ENCODE measurements around the gene CPE. TPM values are rescaled to one million over a fixed set of nuclear protein-coding genes. Genes with fewer than 3 reads are reported as not detected.

Gene CPE
- total RNA-seq, 1 experiment from 2014 or later = 0.92 TPM

- no peak overlapping the region for H3K4me3 ChIP-seq (ENCODE audit: low read depth in 2 of 2, low read length in 2 of 2)
- no TSS peak for BruUV-seq (replicated peaks)
- intact Hi-C loops (cut with micrococcal nuclease; ENCODE audit: unreplicated experiment) (no loop called here), in situ Hi-C loops (cut with HindIII; ENCODE audit: low pct_unique_long_range_greater_than_20kb, low sequenced_read_pairs) (no loop called here)
- ChIA-PET CTCF (no interaction called here), POLR2A (no interaction called here)
- ATAC-seq = no peak
- H3K4me1 ChIP-seq (ENCODE audit: control insufficient read depth, insufficient read depth, low read length) = no peaks in the 10 kb centered on the region
- H3K27ac ChIP-seq (ENCODE audit: low read length) = no peak overlapping the region
- TF ChIP-seq SIN3A (IDR thresholded peaks at IDR 0.05; ENCODE audit: borderline replicate concordance, insufficient read depth, low read depth, low read length) (no peak), TCF7L2 (IDR thresholded peaks at IDR 0.05; ENCODE audit: low read depth, low read length) (no peak), POLR2AphosphoS5 (IDR thresholded peaks at IDR 0.05; ENCODE audit: low read depth, low read length) (no peak), REST (IDR thresholded peaks at IDR 0.05; ENCODE audit: insufficient read depth in 1 of 2, low read depth in 2 of 2, low read length in 1 of 2) (no peak)
- TF ChIP-seq, protein P1, sequence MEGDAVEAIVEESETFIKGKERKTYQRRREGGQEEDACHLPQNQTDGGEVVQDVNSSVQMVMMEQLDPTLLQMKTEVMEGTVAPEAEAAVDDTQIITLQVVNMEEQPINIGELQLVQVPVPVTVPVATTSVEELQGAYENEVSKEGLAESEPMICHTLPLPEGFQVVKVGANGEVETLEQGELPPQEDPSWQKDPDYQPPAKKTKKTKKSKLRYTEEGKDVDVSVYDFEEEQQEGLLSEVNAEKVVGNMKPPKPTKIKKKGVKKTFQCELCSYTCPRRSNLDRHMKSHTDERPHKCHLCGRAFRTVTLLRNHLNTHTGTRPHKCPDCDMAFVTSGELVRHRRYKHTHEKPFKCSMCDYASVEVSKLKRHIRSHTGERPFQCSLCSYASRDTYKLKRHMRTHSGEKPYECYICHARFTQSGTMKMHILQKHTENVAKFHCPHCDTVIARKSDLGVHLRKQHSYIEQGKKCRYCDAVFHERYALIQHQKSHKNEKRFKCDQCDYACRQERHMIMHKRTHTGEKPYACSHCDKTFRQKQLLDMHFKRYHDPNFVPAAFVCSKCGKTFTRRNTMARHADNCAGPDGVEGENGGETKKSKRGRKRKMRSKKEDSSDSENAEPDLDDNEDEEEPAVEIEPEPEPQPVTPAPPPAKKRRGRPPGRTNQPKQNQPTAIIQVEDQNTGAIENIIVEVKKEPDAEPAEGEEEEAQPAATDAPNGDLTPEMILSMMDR (IDR thresholded peaks at IDR 0.05) = no peak
- H3K36me3 ChIP-seq (ENCODE audit: control insufficient read depth, insufficient read depth, low read length) = no peaks in the 10 kb centered on the region
- H3K9me3 ChIP-seq (ENCODE audit: control insufficient read depth, insufficient read depth, low read depth, low read length) = no peaks in the 10 kb centered on the region
- H3K27me3 ChIP-seq (ENCODE audit: control insufficient read depth, insufficient read depth, low read length) = no peaks in the 10 kb centered on the region
- DNase-seq (ENCODE audit: low read depth, low spot score) = no peak
These were observed 11.8 kb upstream of the CPE start for GRCh38 chr4:165367040-165367439.

GRCh38 chr4:165368114-165368513 lies 10.7 kb upstream of the CPE start:
- intact Hi-C loops (cut with micrococcal nuclease; ENCODE audit: unreplicated experiment) = no loop called here
- Histone ChIP-seq H3K27ac (ENCODE audit: low read length) (no peak overlapping the region), H3K27me3 (ENCODE audit: control insufficient read depth, insufficient read depth, low read length) (no peaks in the 10 kb centered on the region), H3K9me3 (ENCODE audit: control insufficient read depth, insufficient read depth, low read depth, low read length) (no peaks in the 10 kb centered on the region), H3K4me1 (ENCODE audit: control insufficient read depth, insufficient read depth, low read length) (no peaks in the 10 kb centered on the region), H3K4me3 (ENCODE audit: low read depth in 2 of 2, low read length in 2 of 2) (no peak overlapping the region), H3K36me3 (ENCODE audit: control insufficient read depth, insufficient read depth, low read length) (no peaks in the 10 kb centered on the region)
- CTCF ChIA-PET = no interaction called here
- POLR2A ChIA-PET = no interaction called here
- DNase-seq (ENCODE audit: low read depth, low spot score) (no peak), ATAC-seq (no peak)
- TF ChIP-seq SIN3A (IDR thresholded peaks at IDR 0.05; ENCODE audit: borderline replicate concordance, insufficient read depth, low read depth, low read length) (no peak), REST (IDR thresholded peaks at IDR 0.05; ENCODE audit: insufficient read depth in 1 of 2, low read depth in 2 of 2, low read length in 1 of 2) (no peak)
- BruUV-seq (replicated peaks) = no TSS peak
- in situ Hi-C loops (cut with HindIII; ENCODE audit: low pct_unique_long_range_greater_than_20kb, low sequenced_read_pairs) = no loop called here

Measured in Panc1 (cell line).